Measurements from ENCODE around the gene BTBD16. TPM values are rescaled to one million over a fixed set of nuclear protein-coding genes. Genes with fewer than 3 reads are reported as not detected.

The BTBD16 gene
- total and polyA plus RNA-seq, 2 of the 13 experiments (the other 11 are each of a cell fraction or from before 2014, with no cell fraction given) = 5.0 to 11.9 TPM

- Histone ChIP-seq H3K4me2 (ENCODE audit: low read depth, low read length) (no peak overlapping the region), H3K9ac (ENCODE audit: insufficient read depth, low read depth, low read length) (peak overlapping the region; percentile 14; the same call in 1 of the 2 replicates), H3K27me3 (ENCODE audit: control insufficient read depth in 1 of 2, insufficient read depth in 2 of 2, low read length in 2 of 2) (no peaks in the 10 kb centered on the region), H2AFZ (ENCODE audit: low read length) (no peak overlapping the region), H3K79me2 (ENCODE audit: insufficient read depth, low read length) (no peaks in the 10 kb centered on the region), H3K4me1 (ENCODE audit: insufficient read depth, low read length) (peaks cover 44% of the 10 kb centered on the region), H3K4me3 (replicated peaks in 1 of 3; ENCODE audit: insufficient read depth in 1 of 3, low read depth in 2 of 3, low read length in 3 of 3) (no peak overlapping the region), H3K9me3 (ENCODE audit: low read length) (peaks cover 6% of the 10 kb centered on the region; the same call in 1 of the 2 replicates), H3K36me3 (replicated peaks in 1 of 2; ENCODE audit: control insufficient read depth in 1 of 2, insufficient read depth in 2 of 2, low read length in 2 of 2) (peaks cover 0 to 3% of the 10 kb centered on the region in 2 experiments; a peak in 1 of 5 replicates), H4K20me1 (ENCODE audit: insufficient read depth, low read length) (no peaks in the 10 kb centered on the region), H3K27ac (ENCODE audit: extremely low read length, insufficient read depth, low read length) (no peak overlapping the region)
- DNase-seq (ENCODE audit: low spot score) (peak; percentile 54), FAIRE-seq (peak; percentile 69), ATAC-seq (peak; percentile 64)
- CTCF ChIA-PET (ENCODE audit: low intra/inter-chr PET ratio, low total read pairs) = interaction anchor here (1.2 to 3.1 kb wide), 4 partner anchors 44 to 92 kb away, joined by 3 to 23 read pairs (median 8); no protein-coding TSS in a partner anchor
- in situ Hi-C loops (cut with HindIII; ENCODE audit: extremely low pct_ligation_motif_present, low pct_unique_long_range_greater_than_20kb) (loop anchor here (5.0 kb wide), 1 partner anchor 45 kb away; no protein-coding TSS in a partner anchor), intact Hi-C loops (cut with micrococcal nuclease; ENCODE audit: unreplicated experiment) (loop anchor here (1.0 kb wide), 2 partner anchors 44 to 93 kb away; no protein-coding TSS in a partner anchor)
- BruUV-seq (replicated peaks) = no TSS peak
- POLR2A ChIA-PET = interaction anchor here (0.9 to 3.2 kb wide), 4 partner anchors 10 to 32 kb away, joined by 3 to 43 read pairs (median 8); partner anchors contain the start of gene PLEKHA1
- WGBS (ENCODE audit: low lambda C conversion rate) = 61% methylated on average over 6 of the region's 8 CpGs
- TF ChIP-seq ZBED4 (CRISPR knock-in tag; IDR thresholded peaks at IDR 0.05; ENCODE audit: borderline replicate concordance) = no peak
- peak; percentile 81 for TF ChIP-seq RAD21 (CRISPR knock-in tag; IDR thresholded peaks at IDR 0.05)
- TF ChIP-seq ZNF33A (CRISPR knock-in tag; IDR thresholded peaks at IDR 0.05; ENCODE audit: borderline replicate concordance) = no peak
- TF ChIP-seq MED1 (CRISPR knock-in tag; IDR thresholded peaks at IDR 0.05) = peak; percentile 16; the same call in 1 of the 2 replicates
- TF ChIP-seq ZNF33B (CRISPR knock-in tag; IDR thresholded peaks at IDR 0.05) = no peak
- TF ChIP-seq PPARG (CRISPR knock-in tag; conservative IDR thresholded peaks at IDR 0.05) = 0 out of 2 replicates have a peak, but pooled peaks have one; percentile 40
- 0 out of 2 replicates have a peak, but pooled peaks have one; percentile 63 for TF ChIP-seq TOE1 (CRISPR knock-in tag; IDR thresholded peaks at IDR 0.05)
- TF ChIP-seq HOXA5 (CRISPR knock-in tag; IDR thresholded peaks at IDR 0.05) = peak; percentile 58; the same call in 1 of the 2 replicates
- 0 out of 2 replicates have a peak, but pooled peaks have one; percentile 43 for TF ChIP-seq ZNF792 (CRISPR knock-in tag; IDR thresholded peaks at IDR 0.05)
- TF ChIP-seq GATAD2A (CRISPR knock-in tag; IDR thresholded peaks at IDR 0.05) = 0 out of 2 replicates have a peak, but pooled peaks have one; percentile 31
- peak; percentile 36; the same call in 1 of the 2 replicates for TF ChIP-seq ARID5B (CRISPR knock-in tag; IDR thresholded peaks at IDR 0.05)
- TF ChIP-seq THAP11 (CRISPR knock-in tag; IDR thresholded peaks at IDR 0.05) = 0 out of 2 replicates have a peak, but pooled peaks have one; percentile 55
- TF ChIP-seq STAG1 (CRISPR knock-in tag; IDR thresholded peaks at IDR 0.05) = peak; percentile 86
- TF ChIP-seq MED13 (CRISPR knock-in tag; IDR thresholded peaks at IDR 0.05) = no peak
- TF ChIP-seq CHD4 (IDR thresholded peaks at IDR 0.05; ENCODE audit: borderline replicate concordance, low read length) = 0 out of 2 replicates have a peak, but pooled peaks have one; percentile 29
- 0 out of 2 replicates have a peak, but pooled peaks have one; percentile 36 for TF ChIP-seq ZNF335 (CRISPR knock-in tag; IDR thresholded peaks at IDR 0.05)
These were observed 71.4 kb downstream of the BTBD16 start for GRCh38 chr10:122342293-122343134.

Measured in HepG2 (cell line).